CD14-positive monocyte (primary cell): ENCODE data around the gene FAM89A. TPM values are rescaled to one million over a fixed set of nuclear protein-coding genes. Genes with fewer than 3 reads are reported as not detected.

Experiments used
- DNase-seq, 3 donors: peaks; one replicate each; pipeline ENCODE4 v3.0.0-alpha.2; 2011 to 2022
- H2AFZ ChIP-seq: 2 replicates; pipeline ENCODE4 v1.6.0; 2012; ENCODE audit warnings: mild to moderate bottlenecking, low read depth, low read length, inconsistent platforms; ENCODE audit not compliant: insufficient read depth, poor library complexity, severe bottlenecking
- H3K27ac ChIP-seq, 2 donors: 1 replicate in 1 of 2; 2 replicates in 1 of 2; pipeline ENCODE4 v1.5.1; 2012 to 2013; ENCODE audit warnings: low read length in 2 of 2, control low read depth in 1 of 2, inconsistent platforms in 1 of 2, low read depth in 1 of 2, mild to moderate bottlenecking in 1 of 2
- H3K27me3 ChIP-seq, 2 donors: one replicate each; pipeline versions ENCODE4 v1.6.0 to v1.6.1; 2011 to 2013; ENCODE audit warnings: low read length in 2 of 2; ENCODE audit not compliant: control insufficient read depth in 2 of 2, insufficient read depth in 2 of 2
- H3K36me3 ChIP-seq, 2 donors: replicated peaks in 1 of 2; 1 replicate in 1 of 2; 2 replicates in 1 of 2; pipeline versions ENCODE4 v1.5.1 to v1.6.1; 2012 to 2013; ENCODE audit warnings: low read length in 2 of 2, control low read depth in 1 of 2, inconsistent platforms in 1 of 2, mild to moderate bottlenecking in 1 of 2; ENCODE audit not compliant: insufficient read depth in 2 of 2, control insufficient read depth in 1 of 2
- H3K4me1 ChIP-seq, 2 donors: 1 replicate in 1 of 2; 2 replicates in 1 of 2; pipeline versions ENCODE4 v1.5.1 to v1.6.1; 2012 to 2013; ENCODE audit warnings: low read length in 2 of 2, control low read depth in 1 of 2, inconsistent platforms in 1 of 2, mild to moderate bottlenecking in 1 of 2, moderate library complexity in 1 of 2; ENCODE audit not compliant: insufficient read depth in 2 of 2, control insufficient read depth in 1 of 2
- H3K4me2 ChIP-seq: replicated peaks from 2 replicates; pipeline ENCODE3; 2012; ENCODE audit warnings: low read length, moderate library complexity, mild to moderate bottlenecking; ENCODE audit not compliant: poor library complexity, severe bottlenecking; ENCODE audit errors: extremely low read depth
- H3K4me3 ChIP-seq, 3 experiments: fragments of 200-600 bp in 1 of 3; sonication (generic) in 1 of 3; replicated peaks in 1 of 3; 1 replicate in 2 of 3; 2 replicates in 1 of 3; pipeline ENCODE4 v1.5.1; 2011 to 2013; ENCODE audit warnings: low read length in 3 of 3, mild to moderate bottlenecking in 3 of 3, control low read depth in 2 of 3, low read depth in 2 of 3, inconsistent platforms in 1 of 3, moderate library complexity in 1 of 3
- H3K79me2 ChIP-seq: 2 replicates; pipeline ENCODE4 v1.6.0; 2012; ENCODE audit warnings: mild to moderate bottlenecking, control low read depth, inconsistent platforms, low read length, moderate library complexity; ENCODE audit not compliant: insufficient read depth
- H3K9ac ChIP-seq: 2 replicates; pipeline ENCODE4 v1.6.0; 2017; ENCODE audit warnings: low read length, mild to moderate bottlenecking; ENCODE audit not compliant: insufficient read depth, poor library complexity, severe bottlenecking
- H3K9me3 ChIP-seq, 2 donors: replicated peaks in 1 of 2; 1 replicate in 1 of 2; 2 replicates in 1 of 2; pipeline versions ENCODE4 v1.5.1 to v1.6.1; 2012 to 2013; ENCODE audit warnings: low read length in 2 of 2, control low read depth in 1 of 2; ENCODE audit not compliant: control insufficient read depth in 1 of 2, insufficient read depth in 1 of 2
- H4K20me1 ChIP-seq: 2 replicates; pipeline ENCODE4 v1.6.0; 2012; ENCODE audit warnings: mild to moderate bottlenecking, low read length, control low read depth, moderate library complexity; ENCODE audit not compliant: insufficient read depth
- H3K27ac Mint-ChIP-seq, 7 donors: one replicate each; pipeline ENCODE4 v1.8.0; 2020; ENCODE audit warnings: mild to moderate bottlenecking in 7 of 7, mixed read lengths in 7 of 7, moderate library complexity in 6 of 7, inconsistent platforms in 2 of 7
- H3K27me3 Mint-ChIP-seq, 3 donors: one replicate each; pipeline ENCODE4 v1.8.0; 2021 to 2022; ENCODE audit warnings: low read depth in 3 of 3, mild to moderate bottlenecking in 3 of 3, mixed read lengths in 3 of 3, moderate library complexity in 3 of 3, inconsistent platforms in 1 of 3
- H3K36me3 Mint-ChIP-seq, 2 donors: one replicate each; pipeline ENCODE4 v1.8.0; 2020; ENCODE audit warnings: mixed read lengths in 2 of 2, inconsistent platforms in 1 of 2, mild to moderate bottlenecking in 1 of 2
- H3K4me1 Mint-ChIP-seq: one replicate; pipeline ENCODE4 v1.8.0; 2020; ENCODE audit warnings: mild to moderate bottlenecking, mixed read lengths
- H3K4me3 Mint-ChIP-seq, 2 donors: one replicate each; pipeline ENCODE4 v1.8.0; 2020; ENCODE audit warnings: mild to moderate bottlenecking in 2 of 2, mixed read lengths in 2 of 2, moderate library complexity in 1 of 2
- H3K9me3 Mint-ChIP-seq, 7 donors: one replicate each; pipeline ENCODE4 v1.8.0; 2020 to 2022; ENCODE audit warnings: mixed read lengths in 7 of 7, mild to moderate bottlenecking in 6 of 7, moderate library complexity in 6 of 7, inconsistent platforms in 2 of 7
- CTCF ChIP-seq: fragments of 200-600 bp; IDR thresholded peaks from one replicate; pipeline ENCODE4 v1.8.0; 2022; ENCODE audit warnings: antibody characterized with exemption, mild to moderate bottlenecking
- WGBS: methylation state at CpG from one replicate; pipeline ENCODE4 v1.1.5; 2013; ENCODE audit warnings: missing lambda C conversion rate; ENCODE audit not compliant: insufficient coverage; 5-methylcytosine and 5-hydroxymethylcytosine counted together
- intact Hi-C, 2 donors: fragments of 100-400 bp; cut with micrococcal nuclease; formaldehyde crosslinking; loops; one replicate each; pipeline versions ENCODE4 v1.15.0 to v1.15.1; 2023
- polyA plus RNA-seq, 3 donors: library from polyadenylated mRNA; depleted of rRNA in 1 of 3; unstranded in 2 of 3; stranded (reverse) in 1 of 3; fragments of 300-500 nt in 2 of 3; fragments of >200 nt in 1 of 3; fragmentation: Illumina TruSeq in 2 of 3; gene quantifications; 1 replicate in 2 of 3; 2 replicates in 1 of 3; pipeline ENCODE4 v1.2.3, GENCODE V29; 2012 to 2021

FAM89A gene
- polyA plus RNA-seq, 3 donors, result 2.0 to 11.7 (median 4.4) TPM

GRCh38 chr1:231075020-231075419, 35.0 kb upstream of the FAM89A start:
- H3K4me1 ChIP-seq, result no peaks in the 10 kb centered on the region
- H3K9ac ChIP-seq, result no peak overlapping the region
- H3K36me3 Mint-ChIP-seq, result no peaks in the 10 kb centered on the region
- WGBS, result 100% methylated on average over 4 of the region's 6 CpGs
- no peak for TF ChIP-seq CTCF
- no peak for DNase-seq
- H3K4me1 Mint-ChIP-seq, result peaks cover 4% of the 10 kb centered on the region
- no peaks in the 10 kb centered on the region for H4K20me1 ChIP-seq
- H3K36me3 ChIP-seq, result no peaks in the 10 kb centered on the region
- H3K4me3 Mint-ChIP-seq, result no peak overlapping the region
- intact Hi-C loops, result no loop called here
- H3K79me2 ChIP-seq, result no peaks in the 10 kb centered on the region
- H2AFZ ChIP-seq, result no peak overlapping the region
- no peak overlapping the region for H3K4me2 ChIP-seq
- H3K27me3 ChIP-seq, result no peaks in the 10 kb centered on the region
- H3K27ac Mint-ChIP-seq, result no peak overlapping the region
- H3K27ac ChIP-seq, result no peak overlapping the region
- no peaks in the 10 kb centered on the region for H3K9me3 ChIP-seq
- H3K27me3 Mint-ChIP-seq, result peaks cover 3 to 7% (median 4%) of the 10 kb centered on the region in 3 donors
- no peak overlapping the region for H3K4me3 ChIP-seq
- peaks cover 0 to 4% (median 0%) of the 10 kb centered on the region in 7 donors for H3K9me3 Mint-ChIP-seq

GRCh38 chr1:231074046-231074445, 34.0 kb upstream of the FAM89A start:
- H3K4me1 ChIP-seq, result no peaks in the 10 kb centered on the region
- intact Hi-C loops, result no loop called here
- no peak overlapping the region for H3K9ac ChIP-seq
- no peaks in the 10 kb centered on the region for H3K36me3 ChIP-seq
- Mint-ChIP-seq H3K27ac (no peak overlapping the region), H3K9me3 (peaks cover 0 to 4% (median 0%) of the 10 kb centered on the region in 7 donors), H3K36me3 (no peaks in the 10 kb centered on the region), H3K4me1 (peaks cover 4% of the 10 kb centered on the region), H3K27me3 (peaks cover 3 to 8% (median 7%) of the 10 kb centered on the region in 3 donors), H3K4me3 (no peak overlapping the region)
- H3K4me3 ChIP-seq, result no peak overlapping the region
- no peak overlapping the region for H2AFZ ChIP-seq
- TF ChIP-seq CTCF, result no peak
- H3K4me2 ChIP-seq, result no peak overlapping the region
- H3K27me3 ChIP-seq, result no peaks in the 10 kb centered on the region
- no peak for DNase-seq
- H4K20me1 ChIP-seq, result no peaks in the 10 kb centered on the region
- no peaks in the 10 kb centered on the region for H3K79me2 ChIP-seq
- WGBS, result no CpG with 5 or more reads among the region's 2 CpGs
- H3K9me3 ChIP-seq, result no peaks in the 10 kb centered on the region
- H3K27ac ChIP-seq, result no peak overlapping the region
